ENCODE data around the gene ITPK1. TPM values are rescaled to one million over a fixed set of nuclear protein-coding genes. Genes with fewer than 3 reads are reported as not detected.

The ITPK1 gene
- total RNA-seq, 1 donor = 25.0 TPM

DNA sequence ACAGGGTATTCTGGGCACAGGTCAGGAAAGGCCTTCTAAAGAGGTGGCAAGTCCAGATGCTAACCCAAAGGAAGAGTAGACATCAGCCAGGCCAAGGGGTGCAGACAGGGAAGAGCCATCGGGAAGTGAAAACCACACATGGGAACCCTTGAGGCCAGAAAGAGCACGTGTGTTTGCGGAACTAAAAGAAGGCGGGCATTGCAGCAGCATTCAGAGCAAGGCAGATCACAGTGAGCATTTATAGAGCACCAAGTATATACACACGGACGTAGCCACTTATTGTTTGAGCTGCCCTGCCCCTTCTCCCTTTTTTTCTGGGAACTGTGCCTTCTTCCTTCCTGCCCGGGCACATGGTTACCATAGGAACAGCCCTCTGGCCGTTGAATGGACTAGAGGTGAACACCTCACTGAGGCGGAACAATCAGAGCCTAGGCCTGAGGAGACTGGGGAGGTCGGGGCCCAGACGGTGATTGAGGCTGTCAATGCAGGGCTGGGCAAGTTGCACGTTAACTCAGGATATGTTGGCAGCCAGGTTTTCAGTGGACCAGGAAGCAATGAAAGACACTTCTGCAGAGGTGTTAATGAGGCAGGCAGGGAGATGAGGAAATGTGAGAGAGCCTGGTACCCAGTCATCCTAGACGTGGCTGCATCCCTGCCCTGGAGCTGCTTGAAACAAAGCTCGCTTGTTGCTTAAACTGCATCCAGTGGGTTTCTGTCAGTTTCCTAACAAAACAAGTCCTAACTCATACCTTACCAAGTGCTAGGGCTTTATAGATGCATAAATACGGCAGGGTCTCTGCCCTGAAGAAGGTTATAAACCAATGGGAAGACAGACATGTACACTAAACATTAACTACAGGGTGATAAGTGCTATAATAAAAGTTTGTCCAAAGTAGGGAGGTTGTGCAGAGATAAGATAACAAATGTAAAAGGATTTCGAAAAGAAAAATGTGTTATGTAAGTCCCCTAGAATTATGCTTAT lies 34.8 kb upstream of the ITPK1 start:
- H2AFZ ChIP-seq (ENCODE audit: low read length) = no peak overlapping the region
- TF ChIP-seq CTCF (IDR thresholded peaks at IDR 0.05; ENCODE audit: extremely low read depth, low read depth, low read length) = no peak
- no peak overlapping the region for H3K4me2 ChIP-seq (ENCODE audit: insufficient read depth, low read length)

GRCh38 chr14:93148979-93149378 lies 33.3 kb upstream of the ITPK1 start:
- no peaks in the 10 kb centered on the region for H3K79me2 ChIP-seq (ENCODE audit: insufficient read depth, low read length)
- H4K20me1 ChIP-seq (ENCODE audit: insufficient read depth, low read length) = no peaks in the 10 kb centered on the region
- H2AFZ ChIP-seq (ENCODE audit: low read length) = no peak overlapping the region
- no peaks in the 10 kb centered on the region for H3K36me3 ChIP-seq (ENCODE audit: insufficient read depth, low read length)
- no peaks in the 10 kb centered on the region for H3K27me3 ChIP-seq (ENCODE audit: insufficient read depth, low read length)
- no peak for TF ChIP-seq CTCF (IDR thresholded peaks at IDR 0.05; ENCODE audit: extremely low read depth, low read depth, low read length)
- no peak overlapping the region for H3K4me2 ChIP-seq (ENCODE audit: insufficient read depth, low read length)
- H3K9me3 ChIP-seq (ENCODE audit: low read depth, low read length) = no peaks in the 10 kb centered on the region
- no peak overlapping the region for H3K4me3 ChIP-seq (ENCODE audit: insufficient read depth, low read length)
- H3K4me1 ChIP-seq (ENCODE audit: insufficient read depth, low read length) = no peaks in the 10 kb centered on the region
- no peak for DNase-seq (ENCODE audit: insufficient read length, low spot score, missing footprints)
- H3K27ac ChIP-seq (ENCODE audit: low read depth, low read length) = no peak overlapping the region

More for the DNA sequence above, 34.8 kb upstream of the ITPK1 start:
- Histone ChIP-seq H3K4me1 (ENCODE audit: insufficient read depth, low read length) (no peaks in the 10 kb centered on the region), H3K27ac (ENCODE audit: low read depth, low read length) (no peak overlapping the region), H4K20me1 (ENCODE audit: insufficient read depth, low read length) (no peaks in the 10 kb centered on the region), H3K79me2 (ENCODE audit: insufficient read depth, low read length) (no peaks in the 10 kb centered on the region), H3K9me3 (ENCODE audit: low read depth, low read length) (no peaks in the 10 kb centered on the region), H3K36me3 (ENCODE audit: insufficient read depth, low read length) (no peaks in the 10 kb centered on the region), H3K27me3 (ENCODE audit: insufficient read depth, low read length) (no peaks in the 10 kb centered on the region), H3K4me3 (ENCODE audit: insufficient read depth, low read length) (no peak overlapping the region)
- DNase-seq (ENCODE audit: insufficient read length, low spot score, missing footprints) = peak; percentile 45

GRCh38 chr14:93146119-93146518 lies 30.4 kb upstream of the ITPK1 start:
- H3K4me1 ChIP-seq (ENCODE audit: insufficient read depth, low read length) = no peaks in the 10 kb centered on the region
- no peaks in the 10 kb centered on the region for H3K36me3 ChIP-seq (ENCODE audit: insufficient read depth, low read length)
- no peak for TF ChIP-seq CTCF (IDR thresholded peaks at IDR 0.05; ENCODE audit: extremely low read depth, low read depth, low read length)
- H3K79me2 ChIP-seq (ENCODE audit: insufficient read depth, low read length) = no peaks in the 10 kb centered on the region
- H3K4me3 ChIP-seq (ENCODE audit: insufficient read depth, low read length) = no peak overlapping the region
- no peaks in the 10 kb centered on the region for H3K27me3 ChIP-seq (ENCODE audit: insufficient read depth, low read length)
- H3K4me2 ChIP-seq (ENCODE audit: insufficient read depth, low read length) = no peak overlapping the region
- H4K20me1 ChIP-seq (ENCODE audit: insufficient read depth, low read length) = no peaks in the 10 kb centered on the region
- no peak overlapping the region for H3K27ac ChIP-seq (ENCODE audit: low read depth, low read length)
- no peaks in the 10 kb centered on the region for H3K9me3 ChIP-seq (ENCODE audit: low read depth, low read length)
- no peak for DNase-seq (ENCODE audit: insufficient read length, low spot score, missing footprints)
- H2AFZ ChIP-seq (ENCODE audit: low read length) = no peak overlapping the region

- no peak overlapping the region for H2AFZ ChIP-seq (ENCODE audit: low read length)
- no peak overlapping the region for H3K4me2 ChIP-seq (ENCODE audit: insufficient read depth, low read length)
- H3K79me2 ChIP-seq (ENCODE audit: insufficient read depth, low read length) = no peaks in the 10 kb centered on the region
- H3K27ac ChIP-seq (ENCODE audit: low read depth, low read length) = no peak overlapping the region
- H3K27me3 ChIP-seq (ENCODE audit: insufficient read depth, low read length) = no peaks in the 10 kb centered on the region
- no peaks in the 10 kb centered on the region for H3K4me1 ChIP-seq (ENCODE audit: insufficient read depth, low read length)
- H3K4me3 ChIP-seq (ENCODE audit: insufficient read depth, low read length) = no peak overlapping the region
- no peaks in the 10 kb centered on the region for H4K20me1 ChIP-seq (ENCODE audit: insufficient read depth, low read length)
- no peaks in the 10 kb centered on the region for H3K36me3 ChIP-seq (ENCODE audit: insufficient read depth, low read length)
- no peak for TF ChIP-seq CTCF (IDR thresholded peaks at IDR 0.05; ENCODE audit: extremely low read depth, low read depth, low read length)
- DNase-seq (ENCODE audit: insufficient read length, low spot score, missing footprints) = no peak
- no peaks in the 10 kb centered on the region for H3K9me3 ChIP-seq (ENCODE audit: low read depth, low read length)
Observed at GRCh38 chr14:93142854-93143652, 27.3 kb upstream of the ITPK1 start.

Data from osteoblast (primary cell).